Endodermal cell (in vitro differentiated cells): ENCODE results near the gene ACAD11. TPM values are rescaled to one million over a fixed set of nuclear protein-coding genes. Genes with fewer than 3 reads are reported as not detected.

ENCODE experiments used
- DNase-seq: peaks from one replicate; pipeline ENCODE4 v3.0.0-alpha.2; 2017
- H3K27ac ChIP-seq: 2 replicates; pipeline ENCODE4 v1.5.1; 2013; ENCODE audit warnings: mild to moderate bottlenecking, low read depth, low read length, moderate library complexity
- H3K27me3 ChIP-seq: 2 replicates; pipeline ENCODE4 v1.6.1; 2013; ENCODE audit warnings: mild to moderate bottlenecking, low read length, moderate library complexity; ENCODE audit not compliant: insufficient read depth, control insufficient read depth, poor library complexity, severe bottlenecking
- H3K36me3 ChIP-seq: 2 replicates; pipeline ENCODE4 v1.7.0; 2013; ENCODE audit warnings: mild to moderate bottlenecking, low read length, moderate library complexity; ENCODE audit not compliant: control insufficient read depth, insufficient read depth
- H3K4me1 ChIP-seq: one replicate; pipeline ENCODE4 v1.7.0; 2013; ENCODE audit warnings: low read length; ENCODE audit not compliant: control insufficient read depth, insufficient read depth
- H3K4me3 ChIP-seq: 2 replicates; pipeline ENCODE4 v1.5.1; 2013; ENCODE audit warnings: mild to moderate bottlenecking, low read length, moderate library complexity
- H3K9ac ChIP-seq: 2 replicates; pipeline ENCODE4 v1.6.1; 2013; ENCODE audit warnings: mild to moderate bottlenecking, low read length, moderate library complexity; ENCODE audit not compliant: poor library complexity, severe bottlenecking; ENCODE audit errors: extremely low read depth
- H3K9me3 ChIP-seq: 2 replicates; pipeline ENCODE4 v1.6.1; 2013; ENCODE audit warnings: mild to moderate bottlenecking, low read length, moderate library complexity; ENCODE audit not compliant: control insufficient read depth
- H3K27ac Mint-ChIP-seq: 2 replicates; pipeline ENCODE4 v1.8.0; 2020; ENCODE audit warnings: mixed read lengths
- H3K27me3 Mint-ChIP-seq: 2 replicates; pipeline ENCODE4 v1.8.0; 2021; ENCODE audit warnings: mild to moderate bottlenecking, mixed read lengths; ENCODE audit not compliant: insufficient read depth
- H3K36me3 Mint-ChIP-seq: 2 replicates; pipeline ENCODE4 v1.8.0; 2020; ENCODE audit warnings: low read depth, mixed read lengths
- H3K4me1 Mint-ChIP-seq: 2 replicates; pipeline ENCODE4 v1.8.0; 2020; ENCODE audit warnings: mixed read lengths
- H3K4me3 Mint-ChIP-seq: 2 replicates; pipeline ENCODE4 v1.8.0; 2020; ENCODE audit warnings: mild to moderate bottlenecking, moderate library complexity, mixed read lengths
- H3K9me3 Mint-ChIP-seq: 2 replicates; pipeline ENCODE4 v1.8.0; 2020; ENCODE audit warnings: mild to moderate bottlenecking, mixed read lengths
- WGBS, 2 experiments: methylation state at CpG; one replicate each; pipeline versions ENCODE4 v1.1.5 to v1.1.7; 2013; ENCODE audit warnings: missing lambda C conversion rate in 2 of 2, mixed read lengths in 1 of 2; ENCODE audit not compliant: insufficient coverage in 1 of 2, insufficient read length in 1 of 2; 5-methylcytosine and 5-hydroxymethylcytosine counted together
- total RNA-seq, 2 donors: library from RNA; stranded (reverse); fragmentation: NEBNext Ultra II Directional in 1 of 2; extraction: Animal tissue kit (Norgen Biotek cat#: 25700) in 1 of 2; gene quantifications; 2 replicates in 1 of 2; 3 replicates in 1 of 2; pipeline ENCODE4 v1.2.1, GENCODE V29; 2021
- TF ChIP-seq, protein P1 (sequence below): fragments of 200-600 bp; sonication (generic); conservative IDR thresholded peaks from 2 replicates; pipeline ENCODE4 v1.5.0; 2021; ENCODE audit warnings: antibody characterized with exemption, mild to moderate bottlenecking

ACAD11 gene
- total RNA-seq, 2 donors from 2014 or later: 21.4 to 22.8 TPM

DNA sequence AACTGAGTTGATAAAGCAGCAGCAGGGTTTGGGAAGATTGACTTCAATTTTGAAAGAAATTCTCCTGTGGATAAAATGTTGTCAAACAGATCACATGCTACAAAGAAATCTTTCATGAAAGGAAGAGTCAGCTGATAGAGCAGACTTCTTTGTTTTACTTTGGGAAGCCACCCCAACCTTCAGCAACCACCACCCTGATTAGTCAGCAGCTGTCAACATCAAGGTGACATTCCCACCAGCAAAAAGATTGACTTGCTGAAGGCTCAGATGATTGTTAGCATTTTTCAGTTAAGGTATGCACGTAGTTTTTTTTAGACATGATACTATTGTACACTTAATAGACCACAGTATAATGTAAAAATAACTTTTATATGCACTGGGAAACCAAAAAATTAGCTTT, 150.1 kb downstream of the ACAD11 start:
- Mint-ChIP-seq H3K9me3 (no peaks in the 10 kb centered on the region), H3K4me3 (no peak overlapping the region), H3K27ac (no peak overlapping the region), H3K4me1 (peaks cover 24% of the 10 kb centered on the region), H3K36me3 (peaks cover 64% of the 10 kb centered on the region), H3K27me3 (no peaks in the 10 kb centered on the region)
- Histone ChIP-seq H3K27me3 (no peaks in the 10 kb centered on the region), H3K27ac (no peak overlapping the region), H3K9ac (no peak overlapping the region), H3K4me3 (no peak overlapping the region), H3K9me3 (no peaks in the 10 kb centered on the region), H3K36me3 (peaks cover 90% of the 10 kb centered on the region), H3K4me1 (no peaks in the 10 kb centered on the region)
- TF ChIP-seq, protein P1, sequence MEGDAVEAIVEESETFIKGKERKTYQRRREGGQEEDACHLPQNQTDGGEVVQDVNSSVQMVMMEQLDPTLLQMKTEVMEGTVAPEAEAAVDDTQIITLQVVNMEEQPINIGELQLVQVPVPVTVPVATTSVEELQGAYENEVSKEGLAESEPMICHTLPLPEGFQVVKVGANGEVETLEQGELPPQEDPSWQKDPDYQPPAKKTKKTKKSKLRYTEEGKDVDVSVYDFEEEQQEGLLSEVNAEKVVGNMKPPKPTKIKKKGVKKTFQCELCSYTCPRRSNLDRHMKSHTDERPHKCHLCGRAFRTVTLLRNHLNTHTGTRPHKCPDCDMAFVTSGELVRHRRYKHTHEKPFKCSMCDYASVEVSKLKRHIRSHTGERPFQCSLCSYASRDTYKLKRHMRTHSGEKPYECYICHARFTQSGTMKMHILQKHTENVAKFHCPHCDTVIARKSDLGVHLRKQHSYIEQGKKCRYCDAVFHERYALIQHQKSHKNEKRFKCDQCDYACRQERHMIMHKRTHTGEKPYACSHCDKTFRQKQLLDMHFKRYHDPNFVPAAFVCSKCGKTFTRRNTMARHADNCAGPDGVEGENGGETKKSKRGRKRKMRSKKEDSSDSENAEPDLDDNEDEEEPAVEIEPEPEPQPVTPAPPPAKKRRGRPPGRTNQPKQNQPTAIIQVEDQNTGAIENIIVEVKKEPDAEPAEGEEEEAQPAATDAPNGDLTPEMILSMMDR: no peak
- no peak for DNase-seq
- WGBS, 2 experiments: no CpG with 5 or more reads among the region's 1 CpG

DNA sequence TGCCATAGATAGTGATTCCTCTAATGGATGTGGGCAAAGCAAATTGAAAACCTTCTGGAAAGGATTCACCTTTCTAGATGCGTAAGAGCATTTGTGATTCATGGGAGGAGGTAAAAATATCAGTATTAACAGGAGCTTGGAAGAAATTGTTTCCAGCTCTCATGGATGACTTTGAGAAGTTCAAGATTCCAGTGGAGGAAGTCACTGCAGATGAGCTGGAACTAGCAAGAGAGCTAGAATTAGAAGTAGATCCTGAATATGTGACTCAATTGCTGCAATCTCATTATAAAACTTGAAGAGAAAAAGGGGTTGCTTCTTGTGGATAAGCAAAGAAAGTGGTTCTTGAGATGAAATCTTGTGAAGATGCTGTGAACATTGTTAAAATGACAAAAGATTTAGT, 150.5 kb downstream of the ACAD11 start:
- DNase-seq: no peak
- H3K4me1 ChIP-seq: no peaks in the 10 kb centered on the region
- Mint-ChIP-seq H3K4me1 (peaks cover 24% of the 10 kb centered on the region), H3K4me3 (no peak overlapping the region), H3K27me3 (no peaks in the 10 kb centered on the region), H3K36me3 (peaks cover 61% of the 10 kb centered on the region), H3K9me3 (no peaks in the 10 kb centered on the region), H3K27ac (no peak overlapping the region)
- no peaks in the 10 kb centered on the region for H3K27me3 ChIP-seq
- peaks cover 90% of the 10 kb centered on the region for H3K36me3 ChIP-seq
- H3K9me3 ChIP-seq: no peaks in the 10 kb centered on the region
- TF ChIP-seq, protein P1: no peak
- H3K27ac ChIP-seq: no peak overlapping the region
- H3K9ac ChIP-seq: no peak overlapping the region
- no peak overlapping the region for H3K4me3 ChIP-seq
- WGBS, 2 experiments: 95 to 100% methylated on average over 1 of the region's 1 CpG

Other genes with a start within 250 kb of the ACAD11 start
- 10 to 100 TPM; 39.4 to 40.5 TPM for gene DNAJC13, start 242.3 kb downstream of the ACAD11 start, total RNA-seq
- gene ACKR4, start 62.5 kb downstream of the ACAD11 start, total RNA-seq: not detected
- 10 to 100 TPM; 46.1 to 58.4 TPM for gene UBA5, start 520 bp upstream of the ACAD11 start, total RNA-seq
- 10 to 100 TPM; 15.7 to 23.0 TPM for gene NPHP3, start 62.6 kb upstream of the ACAD11 start, total RNA-seq